ENCODE data around the gene CD58. TPM values are rescaled to one million over a fixed set of nuclear protein-coding genes. Genes with fewer than 3 reads are reported as not detected.
"Not testable (repeated sequence)": the region's sequence is repeated elsewhere in the genome, so short reads cannot be mapped to it uniquely, and the experiment has no call there.

Gene CD58, protein sequence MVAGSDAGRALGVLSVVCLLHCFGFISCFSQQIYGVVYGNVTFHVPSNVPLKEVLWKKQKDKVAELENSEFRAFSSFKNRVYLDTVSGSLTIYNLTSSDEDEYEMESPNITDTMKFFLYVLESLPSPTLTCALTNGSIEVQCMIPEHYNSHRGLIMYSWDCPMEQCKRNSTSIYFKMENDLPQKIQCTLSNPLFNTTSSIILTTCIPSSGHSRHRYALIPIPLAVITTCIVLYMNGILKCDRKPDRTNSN
- 9.3 and 14.1 TPM in 2 replicates for total RNA-seq (2014; rRNA removed; shearing (Covaris generic))

- no peaks in the 10 kb centered on the region for H3K36me3 ChIP-seq (replicated peaks; ENCODE audit: control insufficient read depth, insufficient read depth, low read length)
- H3K4me3 ChIP-seq (ENCODE audit: insufficient read depth, low read depth, low read length) = peak within 1 kb of the TSS; percentile 94
- peaks cover 2% of the 10 kb centered on the region for H3K27me3 ChIP-seq (ENCODE audit: control insufficient read depth, insufficient read depth, low read length)
- peak; percentile 95 for DNase-seq
These were observed at the start of gene CD58 for GRCh38 chr1:116570358-116571214. Gene CD58, minus strand, starts transcription at chr1:116571026. Its CDS starts 54 bp downstream, at chr1:116570972.

- H3K27me3 ChIP-seq (ENCODE audit: control insufficient read depth, insufficient read depth, low read length); DNase-seq; H3K36me3 ChIP-seq (replicated peaks; ENCODE audit: control insufficient read depth, insufficient read depth, low read length); H3K4me3 ChIP-seq (ENCODE audit: insufficient read depth, low read depth, low read length): not testable (repeated sequence)
These were observed 49.6 kb upstream of the CD58 start for GRCh38 chr1:116620392-116620791.

DNA sequence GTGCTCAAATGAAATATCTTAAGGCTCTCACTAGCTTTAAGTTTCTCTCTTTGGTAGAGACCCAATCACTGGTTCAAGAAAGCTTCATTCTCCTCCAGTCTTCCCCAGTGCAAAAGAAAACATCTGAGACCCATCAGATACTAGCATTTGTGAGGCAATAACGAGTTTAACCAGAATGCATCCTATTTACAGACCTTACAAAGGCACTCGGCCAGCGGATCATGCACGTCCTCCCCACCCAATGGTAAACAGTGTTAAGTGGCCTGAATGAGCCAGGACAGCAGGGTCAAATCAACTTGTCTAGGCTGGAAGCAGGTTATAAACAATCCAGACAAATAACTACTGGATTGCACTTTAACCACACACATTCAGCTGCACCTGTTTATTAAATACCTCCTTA, 48.3 kb upstream of the CD58 start:
- not testable (repeated sequence) for DNase-seq; H3K4me3 ChIP-seq (ENCODE audit: insufficient read depth, low read depth, low read length); H3K36me3 ChIP-seq (replicated peaks; ENCODE audit: control insufficient read depth, insufficient read depth, low read length); H3K27me3 ChIP-seq (ENCODE audit: control insufficient read depth, insufficient read depth, low read length)

- not testable (repeated sequence) for DNase-seq; H3K27me3 ChIP-seq (ENCODE audit: control insufficient read depth, insufficient read depth, low read length); H3K4me3 ChIP-seq (ENCODE audit: insufficient read depth, low read depth, low read length); H3K36me3 ChIP-seq (replicated peaks; ENCODE audit: control insufficient read depth, insufficient read depth, low read length)
These were observed 47.0 kb upstream of the CD58 start for GRCh38 chr1:116617808-116618207.

DNA sequence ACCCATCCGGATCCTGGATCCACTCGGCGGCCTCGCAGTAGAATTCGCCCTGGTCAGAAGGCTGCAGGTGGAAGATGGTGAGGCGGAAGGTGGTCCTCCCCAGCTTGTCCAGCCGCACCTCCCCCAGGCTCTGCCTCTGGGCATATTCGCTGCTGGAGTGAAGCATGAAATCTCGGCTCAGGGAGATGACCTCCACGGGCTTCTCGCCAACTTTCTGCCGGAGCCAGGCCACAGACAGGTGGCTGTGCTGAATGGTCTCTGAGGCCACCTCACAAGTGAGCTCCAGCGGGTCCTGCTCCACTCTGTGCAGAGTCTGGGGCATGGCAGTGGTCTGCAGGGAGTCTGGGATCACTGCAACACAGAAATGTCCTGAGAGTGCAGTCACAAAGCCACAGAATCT, 43.0 kb upstream of the CD58 start:
- not testable (repeated sequence) for H3K36me3 ChIP-seq (replicated peaks; ENCODE audit: control insufficient read depth, insufficient read depth, low read length); DNase-seq; H3K4me3 ChIP-seq (ENCODE audit: insufficient read depth, low read depth, low read length); H3K27me3 ChIP-seq (ENCODE audit: control insufficient read depth, insufficient read depth, low read length)

DNA sequence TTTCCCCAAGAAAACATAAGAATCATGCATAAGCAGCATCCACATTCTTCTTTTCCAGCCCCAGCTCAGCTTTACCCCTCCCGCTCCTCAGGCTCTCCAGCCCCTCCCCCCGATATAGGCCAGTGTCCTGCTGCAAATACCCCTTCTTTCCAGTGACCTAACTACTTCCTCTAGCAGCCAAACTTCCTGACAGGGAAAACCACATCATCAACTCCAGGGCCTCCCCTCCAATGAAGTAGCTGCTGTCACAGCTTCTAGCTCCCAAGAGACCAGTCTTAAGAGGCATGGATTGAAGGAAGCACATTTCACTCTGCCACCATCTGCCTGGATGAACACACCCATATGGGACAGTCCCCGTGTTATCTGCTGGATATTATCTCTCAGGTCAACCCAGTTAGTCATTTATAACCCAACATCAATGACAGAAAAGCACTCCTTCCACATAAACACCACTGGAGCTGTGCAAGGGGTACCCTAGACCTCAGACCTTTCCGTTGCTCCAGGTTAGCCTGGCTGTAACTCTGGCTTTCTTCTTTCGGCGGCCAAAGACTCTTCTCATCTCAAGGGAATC, 39.1 kb upstream of the CD58 start:
- not testable (repeated sequence) for H3K27me3 ChIP-seq (ENCODE audit: control insufficient read depth, insufficient read depth, low read length); H3K36me3 ChIP-seq (replicated peaks; ENCODE audit: control insufficient read depth, insufficient read depth, low read length)

DNA sequence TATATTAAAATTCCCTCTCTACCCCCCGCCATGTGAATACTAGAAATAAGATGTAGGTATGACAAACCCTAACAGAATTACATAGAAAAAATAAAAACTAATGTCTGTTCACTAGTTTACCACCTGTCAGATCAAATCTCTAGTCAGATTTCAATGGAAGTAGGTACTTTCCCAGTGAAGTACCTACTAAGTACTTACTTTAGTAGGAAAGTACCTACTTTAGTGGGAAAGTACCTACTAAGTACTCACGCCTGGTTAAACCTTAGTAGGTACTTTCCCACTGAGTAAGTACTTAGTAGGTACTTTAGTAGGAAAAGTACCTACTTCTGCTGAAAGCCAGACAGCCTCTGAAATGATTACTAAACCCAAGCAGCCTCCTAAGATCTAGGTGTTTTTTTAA, 38.0 kb upstream of the CD58 start:
- H3K27me3 ChIP-seq (ENCODE audit: control insufficient read depth, insufficient read depth, low read length); H3K4me3 ChIP-seq (ENCODE audit: insufficient read depth, low read depth, low read length); DNase-seq; H3K36me3 ChIP-seq (replicated peaks; ENCODE audit: control insufficient read depth, insufficient read depth, low read length): not testable (repeated sequence)

More for the DNA sequence above, 39.1 kb upstream of the CD58 start:
- H3K4me3 ChIP-seq (ENCODE audit: insufficient read depth, low read depth, low read length); DNase-seq: not testable (repeated sequence)

DNA sequence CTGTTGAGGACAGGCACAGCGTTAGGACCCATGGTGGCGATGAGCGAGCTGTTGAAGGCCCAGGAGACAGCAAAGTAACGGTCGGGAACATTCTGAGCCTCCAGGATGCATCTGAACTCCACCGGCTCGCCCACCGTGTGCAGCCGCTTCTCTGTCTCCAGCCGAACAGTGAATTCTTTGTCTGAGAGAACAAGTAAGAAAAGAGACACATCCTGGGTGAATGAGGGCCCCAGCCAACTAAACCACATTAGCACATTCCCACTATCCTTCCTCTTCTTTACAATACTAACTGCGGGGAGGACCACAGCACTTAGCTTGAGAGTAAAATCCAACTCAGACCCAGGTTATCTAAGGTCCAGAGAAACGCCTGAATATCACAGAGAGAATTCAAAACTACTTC, 37.3 kb upstream of the CD58 start:
- H3K27me3 ChIP-seq (ENCODE audit: control insufficient read depth, insufficient read depth, low read length); H3K4me3 ChIP-seq (ENCODE audit: insufficient read depth, low read depth, low read length); DNase-seq; H3K36me3 ChIP-seq (replicated peaks; ENCODE audit: control insufficient read depth, insufficient read depth, low read length): not testable (repeated sequence)

DNA sequence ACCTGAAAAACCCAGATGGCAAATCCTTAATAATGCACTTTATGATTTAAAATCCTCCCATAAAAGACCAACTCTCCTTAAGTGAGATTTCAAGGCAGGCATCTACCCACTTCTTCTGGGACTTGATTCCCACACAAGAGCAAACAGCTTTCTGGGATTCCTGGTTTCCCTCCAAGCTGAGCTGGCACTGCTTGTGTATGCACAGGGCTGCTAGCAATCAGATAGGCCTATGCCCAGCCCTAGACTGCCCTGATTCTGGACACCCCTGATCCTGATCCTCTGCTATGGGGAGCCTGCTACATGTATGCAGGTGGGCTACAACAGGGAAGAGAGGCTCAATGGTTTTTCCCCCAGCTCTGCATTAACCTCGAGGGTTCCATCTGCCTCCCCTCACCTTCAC, 36.6 kb upstream of the CD58 start:
- not testable (repeated sequence) for H3K27me3 ChIP-seq (ENCODE audit: control insufficient read depth, insufficient read depth, low read length); H3K4me3 ChIP-seq (ENCODE audit: insufficient read depth, low read depth, low read length); H3K36me3 ChIP-seq (replicated peaks; ENCODE audit: control insufficient read depth, insufficient read depth, low read length); DNase-seq

DNA sequence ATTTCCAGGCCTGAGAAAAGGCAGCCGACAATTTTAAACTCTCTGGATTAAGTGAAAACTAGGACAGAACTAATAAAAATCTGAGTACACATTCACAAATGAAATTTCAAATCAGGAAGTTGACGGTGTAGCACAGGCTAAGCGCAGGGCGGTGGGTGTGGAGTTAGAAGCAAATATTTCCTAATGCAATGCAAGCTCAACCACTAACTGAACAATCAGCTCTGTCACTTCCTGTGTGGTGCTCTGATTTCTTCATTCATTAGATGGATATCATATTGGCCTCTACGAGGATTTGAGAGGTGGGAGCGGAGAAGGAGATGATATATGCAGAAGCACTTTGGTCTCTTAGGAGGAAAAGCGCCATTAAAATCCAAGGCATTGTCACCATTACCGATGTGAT, 35.2 kb upstream of the CD58 start:
- DNase-seq; H3K27me3 ChIP-seq (ENCODE audit: control insufficient read depth, insufficient read depth, low read length); H3K4me3 ChIP-seq (ENCODE audit: insufficient read depth, low read depth, low read length); H3K36me3 ChIP-seq (replicated peaks; ENCODE audit: control insufficient read depth, insufficient read depth, low read length): not testable (repeated sequence)

- no peaks in the 10 kb centered on the region for H3K27me3 ChIP-seq (ENCODE audit: control insufficient read depth, insufficient read depth, low read length)
- H3K36me3 ChIP-seq (replicated peaks; ENCODE audit: control insufficient read depth, insufficient read depth, low read length) = no peaks in the 10 kb centered on the region
- no peak overlapping the region for H3K4me3 ChIP-seq (ENCODE audit: insufficient read depth, low read depth, low read length)
- DNase-seq = no peak
These were observed 34.5 kb upstream of the CD58 start for GRCh38 chr1:116605315-116605714.

DNA sequence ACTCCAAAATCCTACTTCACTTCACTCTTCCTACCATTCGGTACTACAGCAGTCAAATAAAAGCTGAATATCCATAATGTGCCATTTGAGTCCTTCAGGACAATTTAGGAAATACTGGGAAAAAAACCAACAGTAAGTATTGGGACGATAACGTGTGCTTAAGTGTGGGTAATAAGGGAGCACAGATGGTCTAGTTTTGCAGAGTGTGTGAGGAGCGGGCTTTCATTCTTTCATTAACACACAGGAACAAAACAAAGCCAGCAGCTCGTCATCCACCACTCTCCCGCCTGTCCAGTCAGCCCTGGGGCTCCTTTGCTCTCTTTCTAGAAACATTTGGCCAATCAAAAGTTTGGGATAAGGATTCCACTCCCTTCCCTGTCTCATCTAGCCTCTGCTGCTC, 33.6 kb upstream of the CD58 start:
- H3K27me3 ChIP-seq (ENCODE audit: control insufficient read depth, insufficient read depth, low read length); H3K4me3 ChIP-seq (ENCODE audit: insufficient read depth, low read depth, low read length); DNase-seq; H3K36me3 ChIP-seq (replicated peaks; ENCODE audit: control insufficient read depth, insufficient read depth, low read length): not testable (repeated sequence)

DNA sequence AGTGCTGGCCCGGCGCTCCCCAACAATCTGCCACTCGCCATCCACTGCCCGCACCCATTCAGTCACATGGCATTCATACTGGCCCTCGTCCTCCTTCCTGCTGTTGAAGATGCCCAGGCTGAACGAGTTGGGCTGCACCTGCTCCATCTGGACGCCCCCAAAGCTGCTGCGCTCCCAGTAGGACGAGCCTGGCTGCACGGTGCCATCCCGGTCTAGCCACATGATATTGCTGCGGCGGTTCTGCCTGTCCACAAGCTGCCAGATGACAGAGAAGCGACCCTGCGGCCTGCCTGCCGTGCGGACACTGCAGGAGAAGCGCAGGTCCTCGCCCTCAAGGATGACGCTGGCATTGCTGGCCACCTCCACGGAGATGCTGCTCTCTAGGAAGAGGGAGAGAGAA, 32.8 kb upstream of the CD58 start:
- H3K4me3 ChIP-seq (ENCODE audit: insufficient read depth, low read depth, low read length); H3K27me3 ChIP-seq (ENCODE audit: control insufficient read depth, insufficient read depth, low read length); H3K36me3 ChIP-seq (replicated peaks; ENCODE audit: control insufficient read depth, insufficient read depth, low read length); DNase-seq: not testable (repeated sequence)

DNA sequence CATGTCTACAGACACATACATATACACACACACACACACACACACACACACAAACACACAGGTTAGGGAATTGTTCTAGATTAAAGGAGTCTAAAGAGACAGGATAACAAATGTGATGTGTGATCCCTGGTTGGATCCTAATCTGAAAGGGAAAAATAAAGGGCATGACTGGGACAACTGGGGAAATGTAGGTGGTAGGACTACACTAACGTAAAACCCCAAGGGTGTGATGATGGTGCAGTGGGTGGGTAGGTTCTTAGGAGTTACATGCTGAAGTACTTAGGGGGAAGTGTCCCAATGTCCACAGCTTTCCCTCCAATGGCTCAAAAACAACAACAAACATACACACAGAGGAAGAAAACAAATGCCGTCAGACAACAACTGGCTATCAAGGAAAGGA, 28.5 kb upstream of the CD58 start:
- H3K27me3 ChIP-seq (ENCODE audit: control insufficient read depth, insufficient read depth, low read length); H3K4me3 ChIP-seq (ENCODE audit: insufficient read depth, low read depth, low read length); H3K36me3 ChIP-seq (replicated peaks; ENCODE audit: control insufficient read depth, insufficient read depth, low read length); DNase-seq: not testable (repeated sequence)

DNA sequence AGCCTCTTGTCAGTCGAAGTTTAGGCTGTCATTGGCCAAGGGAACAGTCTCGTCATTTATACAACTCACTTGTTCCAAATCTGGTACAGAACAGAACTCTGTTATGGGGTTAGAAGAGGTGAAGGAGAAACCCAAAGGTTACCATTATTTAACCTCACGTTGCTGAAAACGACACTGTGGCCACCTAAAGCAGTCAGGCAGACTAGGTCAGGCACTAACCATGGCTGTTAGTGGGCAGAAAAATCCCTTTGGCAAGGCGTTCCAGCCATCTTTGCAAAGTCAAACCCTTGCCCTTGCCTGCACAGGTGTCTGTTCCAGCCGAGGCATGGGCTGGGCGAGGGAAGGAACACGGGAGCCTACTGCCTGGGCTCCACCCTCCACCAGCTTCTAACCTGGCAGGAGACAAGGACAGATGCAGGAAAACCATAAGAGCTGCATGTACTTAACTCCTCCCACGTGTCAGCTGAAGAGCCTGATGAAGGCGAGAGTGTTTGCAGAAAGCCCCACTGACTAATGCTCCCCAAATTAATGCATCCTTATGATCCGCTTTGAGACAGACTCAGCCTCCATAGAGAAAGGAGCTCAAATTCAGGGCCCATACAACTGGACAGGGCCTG, 27.7 kb upstream of the CD58 start:
- H3K4me3 ChIP-seq (ENCODE audit: insufficient read depth, low read depth, low read length); DNase-seq; H3K27me3 ChIP-seq (ENCODE audit: control insufficient read depth, insufficient read depth, low read length); H3K36me3 ChIP-seq (replicated peaks; ENCODE audit: control insufficient read depth, insufficient read depth, low read length): not testable (repeated sequence)

Measured in H7 (cell line).